Ovary (tissue), 9 donors: ENCODE results near the gene FXYD5. TPM values are rescaled to one million over a fixed set of nuclear protein-coding genes. Genes with fewer than 3 reads are reported as not detected.
"Not testable (repeated sequence)": the region's sequence is repeated elsewhere in the genome, so short reads cannot be mapped to it uniquely, and the experiment has no call there.

Experiments
- DNase-seq, 5 donors: peaks; one replicate each; pipeline ENCODE4 v3.0.0-alpha.2; 2019 to 2020
- H3K27ac ChIP-seq, 2 donors: fragments of 200-600 bp; one replicate each; pipeline versions ENCODE4 v1.5.1 to v1.8.0; 2019 to 2022
- H3K27me3 ChIP-seq: fragments of 200-600 bp; one replicate; pipeline ENCODE4 v1.8.0; 2022
- H3K36me3 ChIP-seq: fragments of 200-600 bp; sonication (generic); one replicate; pipeline ENCODE4 v1.5.1; 2019
- H3K4me1 ChIP-seq: one replicate; pipeline ENCODE4 v1.8.1; 2013; ENCODE audit warnings: mild to moderate bottlenecking, moderate library complexity; ENCODE audit not compliant: insufficient read depth
- H3K4me3 ChIP-seq: fragments of 200-600 bp; sonication (generic); one replicate; pipeline ENCODE4 v1.5.1; 2017
- H3K9me3 ChIP-seq, 2 donors: fragments of 200-600 bp in 1 of 2; sonication (generic) in 1 of 2; one replicate each; pipeline versions ENCODE4 v1.5.1 to v1.8.1; 2013 to 2019; ENCODE audit warnings: mild to moderate bottlenecking in 1 of 2, moderate library complexity in 1 of 2
- EP300 ChIP-seq: sonication (generic); formaldehyde crosslinking; IDR thresholded peaks from one replicate; pipeline ENCODE4 v1.6.1; 2017; ENCODE audit warnings: antibody characterized with exemption
- POLR2A ChIP-seq: fragments of 450-650 bp; IDR thresholded peaks from one replicate; pipeline ENCODE4 v1.6.1; 2017; ENCODE audit warnings: antibody characterized with exemption, mild to moderate bottlenecking, moderate library complexity
- WGBS, 3 donors: extraction: QIAGEN DNeasy Blood & Tissue Kit in 1 of 3; methylation state at CpG; one replicate each; pipeline versions ENCODE4 v1.1.5 to v1.1.7; 2013 to 2017; 5-methylcytosine and 5-hydroxymethylcytosine counted together
- intact Hi-C, 4 donors: fragments of 100-400 bp; cut with DNase I; formaldehyde crosslinking; loops; one replicate each; pipeline versions ENCODE4 v1.11.0 to v1.15.1; 2022 to 2023
- polyA plus RNA-seq, 2 donors: library from polyadenylated mRNA; stranded (reverse); fragments of 200-250 nt in 1 of 2; fragments of 350-450 nt in 1 of 2; fragmentation: Illumina TruSeq in 1 of 2; extraction: RNeasy Lipid Tissue Mini Kit (QIAGEN cat#74804) in 1 of 2; gene quantifications; one replicate each; pipeline ENCODE4 v1.2.3, GENCODE V29; 2013 to 2014
- total RNA-seq, 7 donors: library from RNA; depleted of rRNA in 2 of 7; stranded (reverse); fragments of >200 nt in 2 of 7; fragmentation: NEBNext Ultra II Directional in 3 of 7; extraction: Animal tissue kit (Norgen Biotek cat#: 25700) in 3 of 7; gene quantifications; one replicate each; pipeline versions ENCODE4 v1.1.0 to v1.2.4, GENCODE V29; 2016 to 2023
- TF ChIP-seq, protein P1 (sequence below), 3 donors: fragments of 450-650 bp in 2 of 3; fragments of 200-600 bp in 1 of 3; IDR thresholded peaks; one replicate each; pipeline versions ENCODE4 v1.5.1 to v1.8.0; 2016 to 2022; ENCODE audit warnings: antibody characterized with exemption in 3 of 3, mild to moderate bottlenecking in 1 of 3
- donor health status: DM: no; HTN: no; CAD: no; lungs with moderate emphysema.
- donor health status: DM: no; HTN: no; CAD: no.
- donor health status: Bipolar disorder and iron deficiency.
- donor health status: DM: yes; HTN: yes; CAD: no.
- donor health status: DM: no; HTN: no; CAD: no.
- donor health status: DM: yes; HTN: yes; CAD: no.

Gene FXYD5
- total and polyA plus RNA-seq, 9 donors, result 8.2 to 79.3 (median 22.7) TPM

DNA sequence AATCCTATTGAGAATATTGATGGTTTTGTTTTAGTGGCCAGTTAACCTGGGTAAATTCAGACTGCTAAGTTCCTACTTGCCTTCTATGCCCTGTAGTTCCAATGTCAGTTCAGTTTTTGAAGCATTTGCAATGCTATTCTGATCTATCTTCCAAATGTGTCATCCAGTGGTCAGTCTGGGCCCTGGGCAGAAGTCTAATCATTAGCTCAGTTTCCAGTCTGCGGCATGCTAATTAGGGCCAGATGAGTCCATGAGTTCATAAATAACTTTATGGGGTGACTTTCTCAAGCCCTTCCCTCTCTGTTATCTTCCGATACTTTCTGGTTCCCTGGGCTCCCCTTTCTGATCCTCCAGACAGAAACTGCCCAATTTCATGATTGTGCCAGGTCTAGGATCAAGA lies 41.3 kb downstream of the FXYD5 start:
- intact Hi-C loops, result no loop called here
- Histone ChIP-seq H3K4me3 (no peak overlapping the region), H3K27ac (no peak overlapping the region), H3K27me3 (no peaks in the 10 kb centered on the region), H3K4me1 (no peaks in the 10 kb centered on the region), H3K9me3 (no peaks in the 10 kb centered on the region), H3K36me3 (no peaks in the 10 kb centered on the region)
- TF ChIP-seq, protein P1, sequence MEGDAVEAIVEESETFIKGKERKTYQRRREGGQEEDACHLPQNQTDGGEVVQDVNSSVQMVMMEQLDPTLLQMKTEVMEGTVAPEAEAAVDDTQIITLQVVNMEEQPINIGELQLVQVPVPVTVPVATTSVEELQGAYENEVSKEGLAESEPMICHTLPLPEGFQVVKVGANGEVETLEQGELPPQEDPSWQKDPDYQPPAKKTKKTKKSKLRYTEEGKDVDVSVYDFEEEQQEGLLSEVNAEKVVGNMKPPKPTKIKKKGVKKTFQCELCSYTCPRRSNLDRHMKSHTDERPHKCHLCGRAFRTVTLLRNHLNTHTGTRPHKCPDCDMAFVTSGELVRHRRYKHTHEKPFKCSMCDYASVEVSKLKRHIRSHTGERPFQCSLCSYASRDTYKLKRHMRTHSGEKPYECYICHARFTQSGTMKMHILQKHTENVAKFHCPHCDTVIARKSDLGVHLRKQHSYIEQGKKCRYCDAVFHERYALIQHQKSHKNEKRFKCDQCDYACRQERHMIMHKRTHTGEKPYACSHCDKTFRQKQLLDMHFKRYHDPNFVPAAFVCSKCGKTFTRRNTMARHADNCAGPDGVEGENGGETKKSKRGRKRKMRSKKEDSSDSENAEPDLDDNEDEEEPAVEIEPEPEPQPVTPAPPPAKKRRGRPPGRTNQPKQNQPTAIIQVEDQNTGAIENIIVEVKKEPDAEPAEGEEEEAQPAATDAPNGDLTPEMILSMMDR (IDR thresholded peaks at IDR 0.05), result no peak
- no peak for TF ChIP-seq POLR2A
- TF ChIP-seq EP300, result no peak
- no peak for DNase-seq
- WGBS, 3 donors, result 20 to 39% (median 33%) methylated on average over 2 of the region's 2 CpGs

DNA sequence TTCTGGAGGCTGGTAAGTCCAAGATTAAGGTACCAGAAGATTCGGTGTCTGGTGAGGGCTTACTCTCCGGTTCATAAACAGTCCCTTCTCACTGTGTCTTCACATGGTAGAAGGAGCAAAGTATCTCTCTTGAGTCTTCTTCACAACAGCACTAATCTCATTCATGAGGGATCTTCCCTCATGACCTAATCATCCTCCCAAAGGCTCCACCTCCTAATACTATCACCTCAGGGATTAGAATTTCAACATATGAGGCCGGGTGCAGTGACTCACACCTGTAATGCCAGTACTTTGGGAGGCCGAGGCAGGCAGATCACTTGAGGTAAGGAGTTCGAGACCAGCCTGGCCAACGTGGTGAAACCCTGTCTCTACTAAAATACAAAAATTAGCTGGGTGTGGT lies 42.3 kb downstream of the FXYD5 start:
- H3K27ac ChIP-seq, H3K9me3 ChIP-seq, DNase-seq, H3K4me3 ChIP-seq, H3K4me1 ChIP-seq, H3K27me3 ChIP-seq, H3K36me3 ChIP-seq, intact Hi-C loops: not testable (repeated sequence)
- WGBS, 3 donors, result 79 to 90% (median 89%) methylated on average over 6 of the region's 6 CpGs

DNA sequence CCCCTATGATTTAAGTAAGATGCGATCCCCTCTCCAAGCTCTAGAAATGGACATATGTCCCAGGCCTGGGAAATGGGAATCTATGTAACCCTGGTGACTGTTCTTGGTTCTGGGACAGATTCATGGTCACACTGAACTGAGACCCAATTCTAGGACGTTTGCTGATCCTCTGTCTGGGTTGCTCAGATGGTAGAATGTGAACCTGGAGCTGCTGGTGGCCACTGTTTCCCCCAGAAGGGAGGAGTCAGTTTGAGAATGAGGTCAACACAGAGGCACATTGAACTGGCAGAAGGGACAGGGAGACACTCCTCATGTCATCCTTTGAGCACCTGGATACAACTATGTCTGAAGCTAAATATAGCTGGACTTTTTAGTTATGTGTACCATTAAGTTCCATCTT lies 44.9 kb downstream of the FXYD5 start:
- WGBS, 3 donors, result 61 to 73% (median 63%) methylated on average over 2 of the region's 2 CpGs
- Histone ChIP-seq H3K36me3 (no peaks in the 10 kb centered on the region), H3K4me1 (no peaks in the 10 kb centered on the region), H3K27me3 (no peaks in the 10 kb centered on the region), H3K27ac (no peak overlapping the region), H3K4me3 (no peak overlapping the region), H3K9me3 (no peaks in the 10 kb centered on the region)
- TF ChIP-seq EP300 (no peak), POLR2A (no peak)
- TF ChIP-seq, protein P1 (IDR thresholded peaks at IDR 0.05), result no peak
- intact Hi-C loops, result no loop called here
- DNase-seq, result no peak

DNA sequence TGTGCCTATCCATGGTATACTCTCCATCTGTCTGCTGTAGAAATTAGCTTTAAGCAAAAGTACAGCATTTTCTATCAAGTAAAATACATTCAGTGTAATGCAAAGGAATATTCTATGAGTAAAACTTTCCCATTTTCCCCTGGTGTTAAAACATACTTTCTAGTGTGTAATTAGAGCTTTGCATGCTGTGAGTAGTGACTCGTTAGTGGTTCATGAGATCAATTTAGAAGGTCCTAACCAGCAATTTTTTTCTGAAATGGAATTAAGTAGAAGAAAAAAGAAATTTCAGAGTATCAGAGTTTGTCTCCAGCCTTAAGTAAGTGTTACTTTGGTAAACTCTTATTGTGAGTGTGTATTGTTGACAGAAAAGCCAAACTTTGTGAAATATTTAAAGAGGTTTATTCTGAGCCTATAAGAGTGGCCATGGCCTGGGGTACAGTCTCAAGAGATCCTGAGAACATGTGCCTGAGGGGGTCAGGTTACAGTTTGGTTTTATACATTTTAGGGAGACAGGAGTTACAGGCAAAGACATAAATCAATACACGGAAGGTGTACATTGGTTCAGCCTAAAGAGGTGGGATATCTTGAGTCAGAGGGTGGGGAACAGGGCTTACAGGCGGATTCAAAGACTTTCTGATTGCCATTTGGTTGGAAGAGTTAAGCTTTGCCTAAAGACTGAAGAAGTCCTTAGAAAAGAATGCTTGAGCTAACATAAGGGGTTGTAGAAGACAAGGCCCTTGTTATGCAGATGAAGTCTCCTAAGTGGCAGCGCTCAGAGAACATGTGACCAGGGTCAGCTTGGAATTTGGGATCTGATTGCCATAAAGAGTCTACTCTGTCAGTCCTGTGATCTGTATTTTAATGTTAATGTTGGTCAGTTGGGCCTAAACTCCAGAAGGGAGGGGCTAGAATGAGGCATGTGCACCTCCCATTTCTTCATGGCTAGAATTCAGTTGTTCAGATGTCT lies 48.5 kb downstream of the FXYD5 start:
- WGBS, 3 donors, result 77 to 84% (median 79%) methylated on average over 4 of the region's 4 CpGs

More for the DNA sequence above, 48.5 kb downstream of the FXYD5 start:
- Histone ChIP-seq H3K27me3 (no peaks in the 10 kb centered on the region), H3K27ac (no peak overlapping the region), H3K4me1 (no peaks in the 10 kb centered on the region), H3K36me3 (no peaks in the 10 kb centered on the region), H3K9me3 (no peaks in the 10 kb centered on the region), H3K4me3 (no peak overlapping the region)
- TF ChIP-seq POLR2A (no peak), EP300 (no peak)
- TF ChIP-seq, protein P1 (IDR thresholded peaks at IDR 0.05), result no peak
- no peak for DNase-seq
- intact Hi-C loops, result no loop called here
